ENCODE results near the gene NT5E.
"Not testable (repeated sequence)": the region's sequence is repeated elsewhere in the genome, so short reads cannot be mapped to it uniquely, and the experiment has no call there.

NT5E gene

DNA sequence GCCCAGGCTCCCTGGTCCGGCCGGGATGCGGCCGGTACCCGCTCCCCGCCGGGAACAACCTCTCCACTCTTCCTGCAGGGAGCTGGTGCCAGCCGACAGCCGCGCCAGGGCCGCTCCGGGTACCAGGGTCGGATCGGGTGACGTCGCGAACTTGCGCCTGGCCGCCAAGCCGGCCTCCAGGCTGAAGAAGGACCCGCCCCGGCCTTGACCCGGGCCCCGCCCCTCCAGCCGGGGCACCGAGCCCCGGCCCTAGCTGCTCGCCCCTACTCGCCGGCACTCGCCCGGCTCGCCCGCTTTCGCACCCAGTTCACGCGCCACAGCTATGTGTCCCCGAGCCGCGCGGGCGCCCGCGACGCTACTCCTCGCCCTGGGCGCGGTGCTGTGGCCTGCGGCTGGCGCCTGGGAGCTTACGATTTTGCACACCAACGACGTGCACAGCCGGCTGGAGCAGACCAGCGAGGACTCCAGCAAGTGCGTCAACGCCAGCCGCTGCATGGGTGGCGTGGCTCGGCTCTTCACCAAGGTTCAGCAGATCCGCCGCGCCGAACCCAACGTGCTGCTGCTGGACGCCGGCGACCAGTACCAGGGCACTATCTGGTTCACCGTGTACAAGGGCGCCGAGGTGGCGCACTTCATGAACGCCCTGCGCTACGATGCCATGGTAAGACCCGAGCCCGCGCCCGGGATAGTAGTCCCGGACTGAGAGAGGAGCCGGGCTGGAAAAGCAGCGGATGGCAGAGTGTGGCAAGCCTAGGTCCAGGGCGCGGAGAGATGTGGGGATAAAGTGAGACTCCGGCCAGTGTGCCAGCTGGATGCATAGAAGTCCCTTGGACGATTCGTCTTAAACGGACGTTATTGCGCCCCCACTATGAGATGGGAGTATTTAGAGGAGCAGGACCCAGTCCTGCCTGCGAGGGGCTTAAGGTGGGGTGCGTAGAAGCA, at the start of gene NT5E:
NT5E (plus strand) TSS at position 266 of the 942 bp plus-strand sequence; CDS start at position 323, 57 bp downstream.
- peak; percentile 69 for DNase-seq

DNA sequence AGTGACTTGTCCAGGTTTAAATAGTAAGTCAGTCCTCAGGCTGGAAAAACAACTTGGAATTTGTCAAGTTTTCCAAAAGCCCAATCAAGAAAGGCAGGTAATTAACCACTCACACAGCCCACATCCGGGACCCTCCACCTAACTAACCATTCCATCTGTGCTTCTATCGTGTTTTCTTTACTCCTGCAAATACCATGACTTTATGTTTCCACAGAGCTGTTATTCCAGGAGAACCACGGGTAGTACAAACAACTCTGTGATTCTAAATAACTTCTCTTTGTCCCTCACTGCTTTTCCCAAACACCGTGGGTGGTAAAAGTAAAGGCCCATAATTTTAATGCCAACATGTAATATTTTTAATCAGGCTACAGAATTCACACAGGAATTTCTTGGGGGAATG, 49.6 kb upstream of the NT5E start:
- no peak for DNase-seq

- DNase-seq, result no peak
Observed at GRCh38 chr6:85401186-85402021, 48.5 kb upstream of the NT5E start.

DNA sequence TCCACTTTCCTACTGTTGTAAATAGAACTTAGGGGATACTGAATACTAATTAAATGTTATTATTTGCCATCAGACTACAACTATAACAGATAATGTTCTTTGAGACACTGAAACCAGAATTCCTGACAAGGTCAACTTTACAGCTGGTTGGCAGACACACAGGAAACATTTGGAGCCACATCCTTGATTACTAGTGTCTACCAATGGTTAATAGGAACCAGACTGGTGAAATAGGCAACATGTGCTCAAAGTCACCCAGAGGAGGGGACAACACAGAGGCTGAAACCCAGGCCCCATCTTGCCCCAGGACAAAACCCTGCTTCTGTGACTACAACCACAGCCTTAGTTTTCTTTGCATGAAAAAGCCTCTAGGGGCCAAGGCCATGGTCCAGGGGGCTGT, 47.8 kb upstream of the NT5E start:
- DNase-seq, result no peak

DNA sequence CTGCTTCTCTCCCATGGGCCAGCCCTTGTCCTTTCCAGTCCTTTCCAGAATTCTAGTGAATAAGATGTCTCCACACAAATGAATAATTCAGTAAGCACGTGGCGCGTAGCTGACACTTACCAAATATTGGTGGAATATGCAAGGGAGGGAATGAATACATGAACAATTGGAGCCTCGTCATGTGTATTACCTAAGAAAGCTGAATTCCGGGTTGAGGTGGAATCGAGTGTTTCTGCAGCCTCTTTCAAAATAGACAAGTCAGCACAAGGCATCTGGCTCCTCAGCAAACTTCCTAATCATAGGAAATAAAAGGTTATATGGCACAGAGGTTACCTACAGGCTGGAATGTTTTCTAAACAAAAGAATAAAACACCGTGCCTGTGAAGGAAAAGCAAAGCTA, 47.0 kb upstream of the NT5E start:
- no peak for DNase-seq

DNA sequence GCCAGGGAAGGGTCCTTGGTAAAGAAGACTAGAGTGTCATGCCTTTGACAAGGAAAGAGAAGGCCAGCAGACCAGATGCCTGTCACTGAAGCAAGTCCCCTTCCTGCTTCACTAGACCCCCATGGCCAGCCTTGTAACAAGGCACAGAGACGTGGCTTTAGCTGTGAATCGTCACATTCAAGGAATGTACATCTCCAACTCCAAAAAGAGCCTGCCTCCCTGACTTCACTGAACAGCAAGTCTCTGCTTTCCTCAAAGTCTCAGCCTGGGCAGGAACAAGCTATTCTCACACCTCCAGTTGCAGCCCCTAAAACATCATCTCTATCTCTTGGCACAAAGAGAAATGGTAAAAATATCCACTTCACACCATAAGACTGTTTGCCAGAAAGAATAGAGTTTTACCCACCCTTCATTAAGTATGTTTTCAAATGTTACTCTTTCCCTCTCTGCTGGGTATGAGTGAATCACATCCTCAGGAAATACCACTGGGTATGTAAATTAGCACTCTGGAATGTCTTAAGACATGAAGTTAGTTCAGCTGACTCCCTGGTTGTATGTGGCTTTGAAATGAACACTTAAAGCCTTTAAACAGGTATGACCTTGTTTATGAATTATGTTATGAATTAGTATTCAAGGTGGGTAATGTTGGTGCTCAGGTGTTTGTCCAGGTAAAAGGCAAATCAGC, 46.4 kb upstream of the NT5E start:
- DNase-seq, result no peak

- not testable (repeated sequence) for DNase-seq
Observed at GRCh38 chr6:85404016-85404563, 45.8 kb upstream of the NT5E start.

- no peak for DNase-seq
Observed at GRCh38 chr6:85404564-85405174, 45.2 kb upstream of the NT5E start.

GRCh38 chr6:85405175-85405852, 44.6 kb upstream of the NT5E start:
- no peak for DNase-seq

DNA sequence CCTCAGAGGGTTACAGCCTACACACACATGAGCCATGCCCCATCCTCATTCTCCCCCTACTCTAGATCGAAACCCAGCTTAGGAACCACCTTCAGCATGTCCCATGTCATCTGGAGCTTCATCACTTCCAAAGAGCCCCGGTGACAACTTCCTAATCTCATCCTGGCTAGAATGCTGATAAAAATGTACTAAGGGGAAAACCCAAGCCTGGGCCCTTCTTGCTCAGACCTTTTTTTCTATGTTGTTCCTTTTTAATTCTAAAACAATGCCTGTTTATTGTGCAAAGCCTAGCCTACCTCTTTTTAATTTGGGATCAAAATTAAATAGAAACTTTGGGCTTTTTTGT, 44.1 kb upstream of the NT5E start:
- DNase-seq, result no peak

GRCh38 chr6:85406641-85407075, 43.2 kb upstream of the NT5E start:
- no peak for DNase-seq

DNA sequence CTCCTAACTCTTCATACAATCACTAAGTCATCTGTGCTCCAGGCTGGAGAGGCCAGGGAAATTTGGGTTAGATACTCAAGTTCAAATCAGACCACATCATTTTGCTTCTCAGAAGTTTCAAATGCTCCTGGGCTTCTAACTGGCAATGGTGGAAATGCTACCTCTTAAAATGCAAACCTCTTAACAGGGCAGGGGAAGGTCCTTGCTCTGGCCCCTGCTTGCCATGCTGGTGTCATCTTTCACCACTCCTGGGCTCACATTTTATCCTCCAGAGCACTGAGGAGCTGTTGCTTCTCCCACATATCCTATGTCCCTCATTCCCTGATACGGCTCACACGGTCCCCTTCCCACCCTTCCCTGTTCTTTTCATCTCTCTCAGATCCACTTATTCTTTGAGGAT, 41.8 kb upstream of the NT5E start:
- no peak for DNase-seq

GRCh38 chr6:85412911-85413430, 36.9 kb upstream of the NT5E start:
- DNase-seq, result no peak

DNA sequence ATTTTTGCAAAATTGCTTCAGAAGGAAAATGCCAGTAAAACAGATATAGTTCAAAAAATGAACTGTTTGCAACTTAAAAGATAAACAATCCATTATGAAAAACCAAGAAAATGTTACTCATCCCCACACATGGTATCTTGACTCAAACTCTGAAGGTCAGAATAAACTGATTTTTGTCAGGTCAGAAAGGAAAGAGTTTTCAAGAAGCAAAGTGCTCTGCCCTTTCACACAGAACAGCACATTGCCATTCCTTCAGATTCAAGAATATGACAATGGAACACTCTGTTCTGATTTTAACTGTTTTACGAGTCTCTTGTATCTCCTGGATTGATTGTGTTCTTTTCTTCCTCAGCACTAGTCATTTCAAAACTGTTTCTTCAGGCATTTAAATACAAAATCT, 33.8 kb upstream of the NT5E start:
- no peak for DNase-seq

GRCh38 chr6:85416766-85417165, 33.1 kb upstream of the NT5E start:
- DNase-seq, result no peak

DNA sequence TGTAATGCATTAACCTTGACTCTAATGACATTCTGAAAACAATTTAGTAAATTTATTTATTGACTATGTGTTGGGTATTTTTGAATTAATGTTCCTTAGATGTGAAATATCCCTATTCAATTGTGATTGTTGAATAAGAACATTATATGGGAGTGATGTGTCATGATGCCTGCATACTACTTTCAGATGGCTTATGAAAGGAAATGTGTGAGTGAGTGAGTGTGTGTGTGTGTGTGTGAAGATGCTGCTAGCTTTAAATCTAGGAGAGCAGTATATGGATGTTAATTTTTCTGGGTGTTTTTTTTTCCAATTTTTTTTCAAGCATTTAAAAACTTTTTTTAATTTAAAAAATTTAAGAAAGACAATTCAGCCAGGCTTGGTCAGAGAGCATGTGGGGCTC, 32.5 kb upstream of the NT5E start:
- no peak for DNase-seq

GRCh38 chr6:85418059-85418458, 31.8 kb upstream of the NT5E start:
- DNase-seq, result no peak

DNA sequence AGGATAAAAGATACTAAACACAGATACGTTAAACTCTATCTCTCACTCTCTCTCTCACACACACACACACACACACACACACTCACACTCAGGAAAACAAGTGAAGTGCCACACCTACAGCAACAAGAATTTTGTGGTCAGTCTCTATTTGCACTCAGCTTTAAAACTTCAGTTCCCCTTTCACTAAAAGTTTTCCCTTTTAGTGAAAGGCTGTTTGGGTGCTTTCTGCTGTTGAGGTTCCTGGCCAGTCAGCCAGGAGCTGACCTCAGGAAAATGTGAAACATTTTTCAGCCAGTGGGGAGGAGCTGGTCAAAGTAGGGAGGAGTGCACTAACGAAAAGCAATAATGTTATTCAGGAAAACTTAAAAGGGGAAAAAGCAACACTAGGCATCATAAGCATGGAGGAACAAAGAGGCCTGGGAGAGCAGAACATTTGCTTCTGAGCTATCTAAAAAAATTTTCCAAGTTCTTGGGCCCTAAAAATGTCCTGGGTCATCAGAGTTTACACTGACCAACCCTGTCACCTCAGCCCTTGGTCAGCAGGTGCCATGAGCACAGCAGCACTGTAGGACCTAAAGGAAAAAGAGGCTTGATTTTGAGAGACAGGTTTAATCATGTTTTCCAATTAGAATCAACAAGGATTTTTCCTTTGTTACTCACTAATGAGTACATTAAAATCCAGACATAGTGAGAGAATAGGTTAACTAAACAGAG, 30.7 kb upstream of the NT5E start:
- no peak for DNase-seq

GRCh38 chr6:85420551-85420950, 29.3 kb upstream of the NT5E start:
- no peak for DNase-seq

GRCh38 chr6:85421181-85421580, 28.7 kb upstream of the NT5E start:
- DNase-seq, result no peak

DNA sequence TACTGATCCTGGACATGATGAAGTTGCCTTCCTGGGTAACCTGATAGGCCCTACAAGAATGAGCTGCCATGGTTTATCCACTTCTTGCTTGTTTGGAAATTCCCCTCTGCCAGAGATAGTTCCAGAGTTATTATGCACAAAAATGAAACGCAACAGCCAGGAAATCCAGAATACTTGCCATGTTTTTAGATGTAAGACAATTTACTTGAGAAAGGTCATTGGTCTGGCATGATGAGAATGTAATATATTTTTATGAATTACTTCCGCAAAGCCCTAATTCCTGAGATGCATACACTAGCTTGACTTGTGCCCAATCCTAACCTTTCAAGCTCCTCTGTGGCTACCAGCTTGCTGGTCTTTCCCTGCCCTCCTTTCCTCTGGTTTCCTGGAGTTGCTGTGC, 27.9 kb upstream of the NT5E start:
- DNase-seq, result no peak
